Chondrocyte (in vitro differentiated cells): ENCODE results near the gene DMRTC2. TPM values are rescaled to one million over a fixed set of nuclear protein-coding genes. Genes with fewer than 3 reads are reported as not detected.

Source experiments
- DNase-seq: peaks from one replicate; pipeline ENCODE4 v3.0.0; 2021; ENCODE audit warnings: mixed read lengths, low spot score
- H3K27ac Mint-ChIP-seq: one replicate; pipeline ENCODE4 v1.8.0; 2021; ENCODE audit warnings: mild to moderate bottlenecking, moderate library complexity, mixed read lengths; ENCODE audit not compliant: unreplicated experiment
- H3K27me3 Mint-ChIP-seq: 2 replicates; pipeline ENCODE4 v1.8.0; 2021; ENCODE audit warnings: low read depth, mixed read lengths
- H3K36me3 Mint-ChIP-seq: 2 replicates; pipeline ENCODE4 v1.8.0; 2021; ENCODE audit warnings: low read depth, mixed read lengths
- H3K4me1 Mint-ChIP-seq: 2 replicates; pipeline ENCODE4 v1.8.0; 2021; ENCODE audit warnings: low read depth, mild to moderate bottlenecking, mixed read lengths
- H3K4me3 Mint-ChIP-seq: one replicate; pipeline ENCODE4 v1.8.0; 2021; ENCODE audit warnings: mild to moderate bottlenecking, moderate library complexity, mixed read lengths; ENCODE audit not compliant: unreplicated experiment
- H3K9me3 Mint-ChIP-seq: 2 replicates; pipeline ENCODE4 v1.8.0; 2021; ENCODE audit warnings: low read depth, mixed read lengths
- total RNA-seq: library from RNA; stranded (reverse); gene quantifications from 3 replicates; pipeline ENCODE4 v1.2.1, GENCODE V29; 2021
- TF ChIP-seq, protein P1 (sequence below): fragments of 200-600 bp; sonication (generic); IDR thresholded peaks from 2 replicates; pipeline ENCODE4 v1.5.0; 2021; ENCODE audit warnings: antibody characterized with exemption, mild to moderate bottlenecking, moderate library complexity

Gene DMRTC2
- total RNA-seq, 1 donor from 2014 or later: not detected

DNA sequence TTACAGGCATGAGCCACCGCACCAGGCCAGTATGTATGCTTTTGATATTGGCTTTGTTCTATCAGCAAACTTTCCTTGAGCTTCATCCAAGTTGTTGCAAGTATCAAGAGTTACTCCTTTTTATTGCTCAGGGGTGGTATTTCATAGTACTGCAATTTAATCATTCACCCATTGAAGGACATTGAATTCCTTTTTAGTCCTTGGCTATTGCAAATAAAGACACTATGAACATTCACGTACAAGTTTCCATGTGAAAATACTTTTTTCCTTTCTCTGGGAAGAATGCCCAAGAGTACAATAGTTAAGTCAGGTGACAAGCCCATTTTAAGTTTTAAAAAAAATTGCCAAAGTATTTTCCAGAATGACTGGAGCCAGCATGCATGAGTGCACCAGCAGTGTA is 28.1 kb upstream of the DMRTC2 start:
- no peaks in the 10 kb centered on the region for H3K4me1 Mint-ChIP-seq
- no peak for DNase-seq
- H3K27ac Mint-ChIP-seq: no peak overlapping the region
- no peaks in the 10 kb centered on the region for H3K36me3 Mint-ChIP-seq
- no peaks in the 10 kb centered on the region for H3K9me3 Mint-ChIP-seq
- peaks cover 25% of the 10 kb centered on the region for H3K27me3 Mint-ChIP-seq
- TF ChIP-seq, protein P1, sequence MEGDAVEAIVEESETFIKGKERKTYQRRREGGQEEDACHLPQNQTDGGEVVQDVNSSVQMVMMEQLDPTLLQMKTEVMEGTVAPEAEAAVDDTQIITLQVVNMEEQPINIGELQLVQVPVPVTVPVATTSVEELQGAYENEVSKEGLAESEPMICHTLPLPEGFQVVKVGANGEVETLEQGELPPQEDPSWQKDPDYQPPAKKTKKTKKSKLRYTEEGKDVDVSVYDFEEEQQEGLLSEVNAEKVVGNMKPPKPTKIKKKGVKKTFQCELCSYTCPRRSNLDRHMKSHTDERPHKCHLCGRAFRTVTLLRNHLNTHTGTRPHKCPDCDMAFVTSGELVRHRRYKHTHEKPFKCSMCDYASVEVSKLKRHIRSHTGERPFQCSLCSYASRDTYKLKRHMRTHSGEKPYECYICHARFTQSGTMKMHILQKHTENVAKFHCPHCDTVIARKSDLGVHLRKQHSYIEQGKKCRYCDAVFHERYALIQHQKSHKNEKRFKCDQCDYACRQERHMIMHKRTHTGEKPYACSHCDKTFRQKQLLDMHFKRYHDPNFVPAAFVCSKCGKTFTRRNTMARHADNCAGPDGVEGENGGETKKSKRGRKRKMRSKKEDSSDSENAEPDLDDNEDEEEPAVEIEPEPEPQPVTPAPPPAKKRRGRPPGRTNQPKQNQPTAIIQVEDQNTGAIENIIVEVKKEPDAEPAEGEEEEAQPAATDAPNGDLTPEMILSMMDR: no peak
- H3K4me3 Mint-ChIP-seq: no peak overlapping the region

DNA sequence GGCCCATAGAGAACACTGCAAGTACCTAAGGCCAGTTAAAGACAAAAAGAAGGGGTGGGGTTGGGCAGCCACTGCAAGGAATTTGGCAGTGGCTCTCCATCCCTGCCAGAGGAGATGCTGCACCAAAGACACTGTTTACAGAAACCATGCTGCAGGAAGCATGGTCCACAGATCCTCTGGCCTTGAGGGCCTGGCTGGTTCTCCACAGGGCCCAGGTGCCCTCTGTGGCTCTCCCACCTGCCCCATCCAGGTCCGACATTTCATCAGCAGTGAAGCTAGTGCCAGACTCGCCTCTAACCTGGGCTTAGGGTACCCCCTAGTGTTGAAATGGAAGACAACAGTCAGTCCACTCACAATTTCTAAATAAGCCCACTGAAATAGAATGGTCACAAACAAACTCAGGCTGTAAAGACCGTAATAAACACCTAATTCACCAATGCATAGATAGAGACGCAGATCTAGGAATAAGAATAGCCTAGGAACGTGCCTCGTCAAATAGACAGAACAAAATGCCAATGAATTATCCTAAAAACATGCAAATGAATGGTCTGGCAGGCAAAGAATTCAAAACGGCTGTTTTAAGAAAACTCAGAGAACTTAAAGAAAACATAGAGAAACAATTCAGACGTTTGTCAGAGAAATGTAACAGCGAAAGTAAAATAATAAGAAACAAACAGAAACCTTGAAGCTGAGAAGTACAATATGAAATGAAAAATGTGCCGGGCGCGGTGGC is 23.7 kb upstream of the DMRTC2 start:
- Mint-ChIP-seq H3K36me3 (no peaks in the 10 kb centered on the region), H3K4me1 (no peaks in the 10 kb centered on the region), H3K9me3 (no peaks in the 10 kb centered on the region), H3K27ac (no peak overlapping the region), H3K27me3 (peaks cover 23% of the 10 kb centered on the region), H3K4me3 (no peak overlapping the region)
- TF ChIP-seq, protein P1: peak; percentile 70
- peak; percentile 44 for DNase-seq

DNA sequence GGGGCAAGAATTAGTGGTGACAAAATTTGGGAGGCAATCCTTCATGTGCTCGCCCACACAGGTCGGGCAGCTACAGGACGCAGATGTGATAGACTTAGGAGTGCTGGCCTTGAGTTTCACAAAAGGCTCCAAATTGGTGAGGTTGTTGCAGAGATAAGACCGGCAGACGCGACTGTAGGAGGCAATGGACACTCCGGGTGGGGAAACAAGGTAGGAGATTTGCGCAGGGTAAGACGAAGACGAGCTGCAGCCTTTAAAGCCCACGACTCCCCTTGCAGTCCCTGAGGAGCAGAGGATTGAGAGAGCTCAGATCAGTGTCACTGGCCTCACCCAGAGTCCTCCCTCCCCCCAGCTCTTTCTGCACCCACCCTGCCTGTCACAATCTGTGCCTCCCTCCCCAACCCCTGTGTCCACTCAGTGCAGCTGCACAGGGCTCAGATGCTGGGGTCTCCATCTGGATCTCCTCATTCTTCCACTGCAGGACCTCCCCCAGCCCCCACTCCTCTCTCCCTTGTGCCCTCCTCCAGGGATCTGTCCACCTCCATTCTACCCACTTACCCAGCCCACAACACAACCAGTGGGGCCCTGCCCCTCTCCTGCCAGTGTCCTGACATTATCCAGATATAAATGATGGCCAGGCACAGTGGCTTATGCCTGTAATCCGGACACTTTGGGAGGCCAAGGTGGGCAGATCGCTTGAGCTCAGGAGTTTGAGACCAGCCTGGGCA is 6.7 kb upstream of the DMRTC2 start:
- H3K4me1 Mint-ChIP-seq: no peaks in the 10 kb centered on the region
- TF ChIP-seq, protein P1: no peak
- no peaks in the 10 kb centered on the region for H3K9me3 Mint-ChIP-seq
- DNase-seq: no peak
- no peaks in the 10 kb centered on the region for H3K36me3 Mint-ChIP-seq
- no peak overlapping the region for H3K27ac Mint-ChIP-seq
- no peak overlapping the region for H3K4me3 Mint-ChIP-seq
- peaks cover 50% of the 10 kb centered on the region for H3K27me3 Mint-ChIP-seq

DNA sequence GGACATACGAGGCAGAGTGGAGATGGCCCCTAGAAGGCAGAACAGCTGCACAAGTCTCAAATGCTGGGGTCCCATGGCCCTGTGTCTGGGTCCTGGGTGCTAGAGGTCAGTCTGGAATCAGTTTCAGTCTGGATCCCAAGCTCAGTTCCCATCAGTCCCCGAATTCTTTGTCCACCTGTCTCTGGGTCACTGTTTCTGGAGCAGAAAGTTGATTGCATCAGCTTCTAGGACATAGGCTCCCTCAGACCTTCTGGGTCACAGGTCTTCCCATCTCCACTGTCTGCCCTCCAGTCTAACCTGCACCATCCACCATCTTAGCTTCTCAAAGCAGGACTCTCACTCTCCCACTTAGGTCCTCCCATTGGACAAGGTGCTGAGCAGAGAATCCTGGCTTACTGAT is 5.6 kb upstream of the DMRTC2 start:
- no peak for DNase-seq
- Mint-ChIP-seq H3K36me3 (no peaks in the 10 kb centered on the region), H3K4me3 (no peak overlapping the region), H3K4me1 (no peaks in the 10 kb centered on the region), H3K9me3 (peaks cover 1% of the 10 kb centered on the region), H3K27ac (no peak overlapping the region), H3K27me3 (peaks cover 59% of the 10 kb centered on the region)
- TF ChIP-seq, protein P1: no peak

DNA sequence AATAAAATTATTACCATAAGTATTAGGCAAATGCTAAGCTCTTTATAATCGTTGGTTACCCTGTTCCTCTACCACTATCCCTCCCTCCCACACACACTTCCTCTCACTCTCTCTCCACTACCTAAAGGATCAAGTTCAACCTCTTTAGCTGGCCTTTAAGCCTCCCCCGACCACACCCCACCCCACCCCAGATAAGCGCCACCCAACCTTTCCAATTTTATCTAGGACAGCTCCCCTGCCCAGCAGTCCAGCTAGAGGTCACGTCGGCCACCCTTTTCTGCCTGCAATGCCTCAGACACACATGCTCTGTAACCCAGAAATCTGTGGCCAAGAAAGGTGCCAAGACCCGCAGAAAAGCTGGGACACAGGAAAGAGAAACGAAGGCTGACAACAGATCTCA is 1.5 kb upstream of the DMRTC2 start:
- Mint-ChIP-seq H3K27ac (no peak overlapping the region), H3K9me3 (peaks cover 3% of the 10 kb centered on the region), H3K27me3 (peaks cover 35% of the 10 kb centered on the region), H3K4me1 (no peaks in the 10 kb centered on the region), H3K4me3 (no peak overlapping the region), H3K36me3 (no peaks in the 10 kb centered on the region)
- TF ChIP-seq, protein P1: no peak
- no peak for DNase-seq
